ENCODE data around the gene MUS81. TPM values are rescaled to one million over a fixed set of nuclear protein-coding genes. Genes with fewer than 3 reads are reported as not detected.

MUS81 gene
- total and polyA plus RNA-seq, 10 of the 15 experiments (the other 5 are each of a cell fraction or from before 2014, with no cell fraction given), result 11.8 to 76.1 (median 48.4) TPM

DNA sequence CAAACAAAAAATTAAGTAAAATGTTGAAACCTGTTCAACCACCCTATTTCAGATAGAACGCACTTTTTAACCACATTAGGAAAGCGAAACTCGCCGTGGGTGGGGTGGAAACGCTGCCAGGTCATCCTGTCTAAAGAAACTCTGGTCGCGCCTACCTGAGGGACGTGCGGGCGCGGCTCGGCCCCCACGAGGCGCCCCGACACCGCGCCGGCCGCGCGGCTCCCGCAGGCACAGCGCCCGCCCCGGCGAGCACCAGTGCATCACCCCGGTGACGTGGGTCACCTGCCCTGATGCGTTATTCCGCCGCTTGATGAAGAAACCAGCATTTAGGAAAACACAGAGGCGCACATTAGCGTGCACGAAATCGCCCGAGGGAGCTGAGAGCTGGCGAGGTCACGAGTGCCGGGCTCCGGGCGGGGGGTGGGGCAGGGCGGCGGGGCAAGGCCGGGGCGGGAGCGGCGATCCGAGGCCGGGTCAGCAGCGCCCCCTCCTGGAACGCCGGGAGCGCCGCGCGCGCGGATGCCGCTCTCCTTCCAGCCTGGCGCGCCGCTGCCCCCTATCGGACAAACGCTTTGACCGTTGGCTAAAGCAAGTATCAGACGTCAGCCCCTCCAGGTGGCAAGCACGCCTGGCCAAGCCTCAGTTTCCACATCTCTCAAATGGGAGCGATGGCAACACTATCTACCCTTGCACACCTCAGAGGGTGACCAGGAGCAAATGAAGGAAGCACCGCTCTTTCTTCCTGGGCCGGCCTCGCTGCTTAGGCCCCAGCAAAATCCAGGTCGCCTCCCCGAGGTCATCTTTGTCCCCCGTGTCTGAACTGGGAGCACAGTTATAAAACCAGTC, 42.2 kb upstream of the MUS81 start (continued):
- TF ChIP-seq ZBTB40 (IDR thresholded peaks at IDR 0.05; ENCODE audit: borderline replicate concordance) (no peak), TARDBP (IDR thresholded peaks at IDR 0.05; ENCODE audit: borderline replicate concordance) (no peak), DPF2 (IDR thresholded peaks at IDR 0.05) (peak; percentile 90), NFYA (IDR thresholded peaks at IDR 0.05; ENCODE audit: borderline replicate concordance, low read depth, low read length) (no peak), HDGF (IDR thresholded peaks at IDR 0.05) (no peak), RUNX3 (IDR thresholded peaks at IDR 0.05; ENCODE audit: low read length) (peak; percentile 75), ZNF384 (IDR thresholded peaks at IDR 0.05; ENCODE audit: borderline replicate concordance, low read depth, low read length) (no peak), SREBF1 (IDR thresholded peaks at IDR 0.05; ENCODE audit: low read length) (no peak), STAT3 (IDR thresholded peaks at IDR 0.05; ENCODE audit: low read depth, low read length) (no peak)
- TF ChIP-seq, protein P1, sequence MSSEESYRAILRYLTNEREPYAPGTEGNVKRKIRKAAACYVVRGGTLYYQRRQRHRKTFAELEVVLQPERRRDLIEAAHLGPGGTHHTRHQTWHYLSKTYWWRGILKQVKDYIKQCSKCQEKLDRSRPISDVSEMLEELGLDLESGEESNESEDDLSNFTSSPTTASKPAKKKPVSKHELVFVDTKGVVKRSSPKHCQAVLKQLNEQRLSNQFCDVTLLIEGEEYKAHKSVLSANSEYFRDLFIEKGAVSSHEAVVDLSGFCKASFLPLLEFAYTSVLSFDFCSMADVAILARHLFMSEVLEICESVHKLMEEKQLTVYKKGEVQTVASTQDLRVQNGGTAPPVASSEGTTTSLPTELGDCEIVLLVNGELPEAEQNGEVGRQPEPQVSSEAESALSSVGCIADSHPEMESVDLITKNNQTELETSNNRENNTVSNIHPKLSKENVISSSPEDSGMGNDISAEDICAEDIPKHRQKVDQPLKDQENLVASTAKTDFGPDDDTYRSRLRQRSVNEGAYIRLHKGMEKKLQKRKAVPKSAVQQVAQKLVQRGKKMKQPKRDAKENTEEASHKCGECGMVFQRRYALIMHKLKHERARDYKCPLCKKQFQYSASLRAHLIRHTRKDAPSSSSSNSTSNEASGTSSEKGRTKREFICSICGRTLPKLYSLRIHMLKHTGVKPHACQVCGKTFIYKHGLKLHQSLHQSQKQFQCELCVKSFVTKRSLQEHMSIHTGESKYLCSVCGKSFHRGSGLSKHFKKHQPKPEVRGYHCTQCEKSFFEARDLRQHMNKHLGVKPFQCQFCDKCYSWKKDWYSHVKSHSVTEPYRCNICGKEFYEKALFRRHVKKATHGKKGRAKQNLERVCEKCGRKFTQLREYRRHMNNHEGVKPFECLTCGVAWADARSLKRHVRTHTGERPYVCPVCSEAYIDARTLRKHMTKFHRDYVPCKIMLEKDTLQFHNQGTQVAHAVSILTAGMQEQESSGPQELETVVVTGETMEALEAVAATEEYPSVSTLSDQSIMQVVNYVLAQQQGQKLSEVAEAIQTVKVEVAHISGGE (CRISPR knock-in tag; IDR thresholded peaks at IDR 0.05), result no peak
- TF ChIP-seq, protein P2, sequence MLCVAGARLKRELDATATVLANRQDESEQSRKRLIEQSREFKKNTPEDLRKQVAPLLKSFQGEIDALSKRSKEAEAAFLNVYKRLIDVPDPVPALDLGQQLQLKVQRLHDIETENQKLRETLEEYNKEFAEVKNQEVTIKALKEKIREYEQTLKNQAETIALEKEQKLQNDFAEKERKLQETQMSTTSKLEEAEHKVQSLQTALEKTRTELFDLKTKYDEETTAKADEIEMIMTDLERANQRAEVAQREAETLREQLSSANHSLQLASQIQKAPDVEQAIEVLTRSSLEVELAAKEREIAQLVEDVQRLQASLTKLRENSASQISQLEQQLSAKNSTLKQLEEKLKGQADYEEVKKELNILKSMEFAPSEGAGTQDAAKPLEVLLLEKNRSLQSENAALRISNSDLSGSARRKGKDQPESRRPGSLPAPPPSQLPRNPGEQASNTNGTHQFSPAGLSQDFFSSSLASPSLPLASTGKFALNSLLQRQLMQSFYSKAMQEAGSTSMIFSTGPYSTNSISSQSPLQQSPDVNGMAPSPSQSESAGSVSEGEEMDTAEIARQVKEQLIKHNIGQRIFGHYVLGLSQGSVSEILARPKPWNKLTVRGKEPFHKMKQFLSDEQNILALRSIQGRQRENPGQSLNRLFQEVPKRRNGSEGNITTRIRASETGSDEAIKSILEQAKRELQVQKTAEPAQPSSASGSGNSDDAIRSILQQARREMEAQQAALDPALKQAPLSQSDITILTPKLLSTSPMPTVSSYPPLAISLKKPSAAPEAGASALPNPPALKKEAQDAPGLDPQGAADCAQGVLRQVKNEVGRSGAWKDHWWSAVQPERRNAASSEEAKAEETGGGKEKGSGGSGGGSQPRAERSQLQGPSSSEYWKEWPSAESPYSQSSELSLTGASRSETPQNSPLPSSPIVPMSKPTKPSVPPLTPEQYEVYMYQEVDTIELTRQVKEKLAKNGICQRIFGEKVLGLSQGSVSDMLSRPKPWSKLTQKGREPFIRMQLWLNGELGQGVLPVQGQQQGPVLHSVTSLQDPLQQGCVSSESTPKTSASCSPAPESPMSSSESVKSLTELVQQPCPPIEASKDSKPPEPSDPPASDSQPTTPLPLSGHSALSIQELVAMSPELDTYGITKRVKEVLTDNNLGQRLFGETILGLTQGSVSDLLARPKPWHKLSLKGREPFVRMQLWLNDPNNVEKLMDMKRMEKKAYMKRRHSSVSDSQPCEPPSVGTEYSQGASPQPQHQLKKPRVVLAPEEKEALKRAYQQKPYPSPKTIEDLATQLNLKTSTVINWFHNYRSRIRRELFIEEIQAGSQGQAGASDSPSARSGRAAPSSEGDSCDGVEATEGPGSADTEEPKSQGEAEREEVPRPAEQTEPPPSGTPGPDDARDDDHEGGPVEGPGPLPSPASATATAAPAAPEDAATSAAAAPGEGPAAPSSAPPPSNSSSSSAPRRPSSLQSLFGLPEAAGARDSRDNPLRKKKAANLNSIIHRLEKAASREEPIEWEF (IDR thresholded peaks at IDR 0.05; ENCODE audit: insufficient replicate concordance, low read depth, low read length), result no peak
- TF ChIP-seq, protein P3, sequence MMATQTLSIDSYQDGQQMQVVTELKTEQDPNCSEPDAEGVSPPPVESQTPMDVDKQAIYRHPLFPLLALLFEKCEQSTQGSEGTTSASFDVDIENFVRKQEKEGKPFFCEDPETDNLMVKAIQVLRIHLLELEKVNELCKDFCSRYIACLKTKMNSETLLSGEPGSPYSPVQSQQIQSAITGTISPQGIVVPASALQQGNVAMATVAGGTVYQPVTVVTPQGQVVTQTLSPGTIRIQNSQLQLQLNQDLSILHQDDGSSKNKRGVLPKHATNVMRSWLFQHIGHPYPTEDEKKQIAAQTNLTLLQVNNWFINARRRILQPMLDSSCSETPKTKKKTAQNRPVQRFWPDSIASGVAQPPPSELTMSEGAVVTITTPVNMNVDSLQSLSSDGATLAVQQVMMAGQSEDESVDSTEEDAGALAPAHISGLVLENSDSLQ (IDR thresholded peaks at IDR 0.05), result no peak
